Lung (tissue), 12 donors: ENCODE measurements around the gene PHACTR3. TPM values are rescaled to one million over a fixed set of nuclear protein-coding genes. Genes with fewer than 3 reads are reported as not detected.

Source experiments
- ATAC-seq: fragments of 200-7000 bp; cut with Tn5 transposase; one replicate; pipeline ENCODE4 v1.9.1; 2020; ENCODE audit warnings: moderate number of reproducible peaks; ENCODE audit not compliant: insufficient read depth, low FRiP score
- DNase-seq, 3 donors: peaks; one replicate each; pipeline ENCODE4 v3.0.0-alpha.2; 2013 to 2017
- H3K27ac ChIP-seq, 2 donors: one replicate each; pipeline ENCODE4 v1.5.1; 2013; ENCODE audit warnings: mild to moderate bottlenecking in 2 of 2, moderate library complexity in 2 of 2, control low read depth in 1 of 2, inconsistent platforms in 1 of 2, low read depth in 1 of 2, low read length in 1 of 2
- H3K27me3 ChIP-seq, 3 donors: one replicate each; pipeline ENCODE4 v1.5.1; 2013; ENCODE audit warnings: low read length in 2 of 3; ENCODE audit not compliant: control insufficient read depth in 3 of 3, insufficient read depth in 3 of 3
- H3K36me3 ChIP-seq, 4 donors: one replicate each; pipeline ENCODE4 v1.5.1; 2013; ENCODE audit warnings: low read length in 4 of 4, mild to moderate bottlenecking in 1 of 4, moderate library complexity in 1 of 4; ENCODE audit not compliant: control insufficient read depth in 4 of 4, insufficient read depth in 4 of 4
- H3K4me1 ChIP-seq, 5 donors: one replicate each; pipeline ENCODE4 v1.5.1; 2013; ENCODE audit warnings: low read length in 5 of 5, mild to moderate bottlenecking in 2 of 5, moderate library complexity in 1 of 5; ENCODE audit not compliant: control insufficient read depth in 5 of 5, insufficient read depth in 5 of 5
- H3K4me3 ChIP-seq: one replicate; pipeline ENCODE4 v1.5.1; 2013; ENCODE audit warnings: mild to moderate bottlenecking, control low read depth, moderate library complexity
- H3K9ac ChIP-seq, 2 donors: one replicate each; pipeline ENCODE4 v1.5.1; 2013; ENCODE audit warnings: low read length in 2 of 2, control low read depth in 1 of 2; ENCODE audit not compliant: insufficient read depth in 1 of 2
- H3K9me3 ChIP-seq, 4 donors: one replicate each; pipeline ENCODE4 v1.5.1; 2013; ENCODE audit warnings: low read length in 3 of 4, mild to moderate bottlenecking in 1 of 4, moderate library complexity in 1 of 4; ENCODE audit not compliant: control insufficient read depth in 4 of 4, insufficient read depth in 3 of 4
- CTCF ChIP-seq: IDR thresholded peaks from 2 replicates; pipeline ENCODE4 v1.5.1; 2012; ENCODE audit warnings: mild to moderate bottlenecking; ENCODE audit errors: control extremely low read depth, extremely low read depth
- WGBS, 2 donors: extraction: QIAGEN DNeasy Blood & Tissue Kit; methylation state at CpG; one replicate each; pipeline ENCODE4 v1.1.7; 2013; 5-methylcytosine and 5-hydroxymethylcytosine counted together
- polyA plus RNA-seq, 2 donors: library from polyadenylated mRNA; stranded (reverse); fragments of 200-250 nt; gene quantifications; one replicate each; pipeline ENCODE4 v1.2.1, GENCODE V29; 2013
- total RNA-seq, 2 donors: library from RNA; depleted of rRNA in 1 of 2; stranded (reverse); fragments of >200 nt in 1 of 2; gene quantifications; one replicate each; pipeline ENCODE4 v1.2.1, GENCODE V29; 2014 to 2021
- donor health status: control.
- donor health status: control.
- donor health status: Bipolar disorder and iron deficiency.
- donor health status: healthy.
- donor health status: DM: yes; HTN: yes; CAD: no.

PHACTR3 gene
- total and polyA plus RNA-seq, 4 donors, result 3.8 to 12.0 (median 5.9) TPM

- Histone ChIP-seq H3K27ac (no peak overlapping the region), H3K4me1 (no peaks in the 10 kb centered on the region), H3K27me3 (peaks cover 0 to 16% (median 2%) of the 10 kb centered on the region in 3 donors), H3K36me3 (no peaks in the 10 kb centered on the region), H3K4me3 (no peak overlapping the region), H3K9ac (no peak overlapping the region), H3K9me3 (no peaks in the 10 kb centered on the region)
- 80 to 82% methylated on average over 7 of the region's 7 CpGs for WGBS, 2 donors
- no peak for TF ChIP-seq CTCF
- no peak for ATAC-seq
- DNase-seq, result no peak
Observed at GRCh38 chr20:59740621-59741020, 136.3 kb downstream of the PHACTR3 start.

DNA sequence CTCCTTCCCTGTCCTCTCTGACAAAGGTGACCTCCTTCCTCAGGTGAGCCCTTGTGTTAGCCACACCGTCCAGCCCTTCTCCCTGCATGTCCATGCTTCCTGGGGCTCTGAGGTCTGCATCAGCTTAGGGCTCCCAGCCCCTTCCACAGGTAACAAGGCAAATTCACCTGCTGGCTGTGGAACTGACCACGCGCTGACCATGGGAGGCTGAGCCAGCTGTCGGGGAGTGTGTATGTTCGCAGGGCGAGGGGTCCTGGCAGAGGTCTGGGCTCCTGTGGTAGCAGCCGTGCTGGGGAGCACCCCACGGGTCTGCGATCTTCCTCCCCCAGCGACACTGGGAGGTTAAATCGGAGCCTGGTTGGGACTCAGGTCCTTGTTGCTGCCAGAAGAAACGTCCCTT lies 136.7 kb downstream of the PHACTR3 start:
- Histone ChIP-seq H3K9me3 (no peaks in the 10 kb centered on the region), H3K36me3 (no peaks in the 10 kb centered on the region), H3K27me3 (peaks cover 0 to 13% (median 2%) of the 10 kb centered on the region in 3 donors), H3K27ac (no peak overlapping the region), H3K4me3 (no peak overlapping the region), H3K9ac (no peak overlapping the region), H3K4me1 (no peaks in the 10 kb centered on the region)
- ATAC-seq (no peak), DNase-seq (no peak)
- no peak for TF ChIP-seq CTCF
- whole genome bisulfite sequencing, 2 donors, result 87 to 93% methylated on average over 12 of the region's 12 CpGs

- WGBS, 2 donors, result 85 to 89% methylated on average over 24 of the region's 24 CpGs
- Histone ChIP-seq H3K27me3 (peaks cover 0 to 4% (median 2%) of the 10 kb centered on the region in 3 donors), H3K9ac (no peak overlapping the region), H3K4me3 (no peak overlapping the region), H3K9me3 (no peaks in the 10 kb centered on the region), H3K27ac (no peak overlapping the region), H3K36me3 (no peaks in the 10 kb centered on the region), H3K4me1 (no peaks in the 10 kb centered on the region)
- no peak for ATAC-seq
- DNase-seq, result no peak
- no peak for TF ChIP-seq CTCF
Observed at GRCh38 chr20:59742351-59743095, 138.2 kb downstream of the PHACTR3 start.

GRCh38 chr20:59743308-59743707 lies 139.0 kb downstream of the PHACTR3 start:
- Histone ChIP-seq H3K27me3 (peaks cover 0 to 2% (median 0%) of the 10 kb centered on the region in 3 donors), H3K27ac (no peak overlapping the region), H3K9me3 (no peaks in the 10 kb centered on the region), H3K4me1 (peaks cover 0 to 3% (median 0%) of the 10 kb centered on the region in 5 donors), H3K36me3 (no peaks in the 10 kb centered on the region), H3K4me3 (no peak overlapping the region), H3K9ac (no peak overlapping the region)
- 76 to 85% methylated on average over 9 of the region's 9 CpGs for WGBS, 2 donors
- no peak for DNase-seq
- TF ChIP-seq CTCF, result no peak
- ATAC-seq, result no peak
